ENCODE measurements around the gene TPD52L1.
"Not testable (repeated sequence)": the region's sequence is repeated elsewhere in the genome, so short reads cannot be mapped to it uniquely, and the experiment has no call there.

Gene TPD52L1, protein sequence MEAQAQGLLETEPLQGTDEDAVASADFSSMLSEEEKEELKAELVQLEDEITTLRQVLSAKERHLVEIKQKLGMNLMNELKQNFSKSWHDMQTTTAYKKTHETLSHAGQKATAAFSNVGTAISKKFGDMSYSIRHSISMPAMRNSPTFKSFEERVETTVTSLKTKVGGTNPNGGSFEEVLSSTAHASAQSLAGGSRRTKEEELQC

GRCh38 chr6:125153391-125154117, at the start of gene TPD52L1:
Gene TPD52L1 (plus strand): TSS chr6:125153773. CDS start chr6:125153952, 179 bp downstream.
- peak; percentile 83 for DNase-seq

- DNase-seq = no peak
These were observed 49.1 kb upstream of the TPD52L1 start for GRCh38 chr6:125104425-125104824.

DNA sequence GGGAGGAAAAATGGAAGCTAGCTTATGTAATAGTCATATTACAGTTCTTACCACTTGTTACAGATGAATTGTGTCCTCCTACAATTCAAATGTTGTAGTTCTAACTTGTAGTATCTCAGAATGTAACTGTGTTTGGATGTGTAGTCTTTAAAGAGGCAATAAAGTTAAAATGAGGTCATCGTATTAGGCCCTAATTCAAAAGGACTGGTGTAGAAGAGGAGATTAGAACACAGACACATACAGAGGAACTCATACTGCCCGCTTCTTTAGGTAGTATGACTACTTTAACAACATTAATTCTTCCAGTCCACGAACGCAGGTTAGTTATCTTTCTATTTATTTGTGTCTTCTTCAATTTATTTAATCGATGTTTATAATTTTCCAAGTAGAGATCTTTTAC, 46.5 kb upstream of the TPD52L1 start:
- DNase-seq = no peak

DNA sequence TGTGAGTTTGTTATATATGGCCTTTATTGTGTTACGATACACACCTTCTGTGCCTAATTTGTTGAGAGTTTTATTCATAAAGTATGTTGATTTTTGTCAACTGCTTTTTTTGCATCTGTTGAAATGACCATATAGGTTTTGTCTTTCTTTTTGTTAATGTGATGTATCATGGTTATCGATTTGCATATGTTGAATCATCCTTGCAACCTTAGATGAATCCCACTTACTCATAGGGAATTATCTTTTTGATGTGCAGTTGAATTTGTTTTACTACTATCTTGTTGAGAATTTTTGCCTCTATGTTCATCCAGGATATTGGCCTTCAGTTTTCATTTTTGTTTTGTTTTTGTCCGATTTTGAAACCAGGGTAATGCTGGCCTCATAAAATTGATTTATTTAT, 45.7 kb upstream of the TPD52L1 start:
- no peak for DNase-seq

- no peak for DNase-seq
These were observed 43.5 kb upstream of the TPD52L1 start for GRCh38 chr6:125110056-125110455.

DNA sequence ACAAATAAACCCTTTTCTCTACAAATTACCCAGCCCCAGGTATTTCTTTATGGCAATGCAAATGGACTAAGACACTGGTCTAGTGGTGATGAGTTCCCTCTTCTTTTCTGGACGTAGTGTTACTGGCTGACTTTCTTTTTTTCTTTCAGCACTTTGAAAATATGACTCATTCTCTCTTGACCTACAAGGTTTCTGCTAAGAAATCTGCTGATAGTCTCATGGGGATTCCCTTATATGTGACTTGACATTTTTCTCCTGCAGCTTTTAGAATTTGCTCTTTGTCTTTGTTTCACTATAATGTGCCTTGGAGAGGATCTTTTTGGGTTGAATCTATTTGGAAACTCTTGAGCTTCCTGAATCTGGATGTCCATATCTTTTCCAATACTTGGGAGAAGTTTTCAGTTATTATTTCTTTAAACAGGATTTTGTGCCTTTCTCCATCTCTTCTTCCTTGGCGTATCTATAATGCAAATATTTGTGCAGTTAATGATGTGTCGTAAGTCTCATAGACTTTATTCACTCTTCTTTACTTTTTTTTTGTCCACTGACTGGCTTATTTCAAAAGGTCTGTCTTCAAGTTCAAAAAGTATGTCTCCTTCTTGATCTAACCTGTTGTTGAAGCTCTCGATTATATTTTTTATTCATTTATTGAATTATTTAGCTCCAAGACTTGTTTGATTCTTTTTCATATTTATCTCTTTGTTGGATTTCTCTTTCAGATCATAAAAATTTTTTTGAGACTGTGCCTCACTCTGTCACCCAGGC, 42.2 kb upstream of the TPD52L1 start:
- DNase-seq = no peak

DNA sequence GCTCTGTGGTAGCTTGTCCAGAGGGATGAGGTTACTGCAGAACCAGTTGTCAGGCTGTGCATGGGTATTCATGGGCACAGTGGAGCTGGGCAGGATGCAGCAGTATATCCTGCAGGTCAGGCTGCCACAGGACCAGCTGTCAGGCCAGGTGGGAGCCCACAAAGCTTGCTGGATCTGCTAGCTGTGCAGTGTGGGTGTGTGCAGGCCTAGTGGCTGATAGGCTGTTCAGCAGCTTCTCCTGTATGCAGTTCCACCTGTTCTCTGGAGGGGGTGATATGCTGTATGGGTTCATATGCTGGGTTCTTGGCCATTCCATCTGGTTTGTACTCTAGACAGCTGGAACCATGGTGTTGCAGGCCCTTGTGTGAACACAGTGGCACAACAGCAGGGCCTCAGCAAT, 40.6 kb upstream of the TPD52L1 start:
- DNase-seq = no peak

- DNase-seq = no peak
These were observed 39.2 kb upstream of the TPD52L1 start for GRCh38 chr6:125114248-125114858.

- DNase-seq = no peak
These were observed 37.4 kb upstream of the TPD52L1 start for GRCh38 chr6:125116170-125116569.

DNA sequence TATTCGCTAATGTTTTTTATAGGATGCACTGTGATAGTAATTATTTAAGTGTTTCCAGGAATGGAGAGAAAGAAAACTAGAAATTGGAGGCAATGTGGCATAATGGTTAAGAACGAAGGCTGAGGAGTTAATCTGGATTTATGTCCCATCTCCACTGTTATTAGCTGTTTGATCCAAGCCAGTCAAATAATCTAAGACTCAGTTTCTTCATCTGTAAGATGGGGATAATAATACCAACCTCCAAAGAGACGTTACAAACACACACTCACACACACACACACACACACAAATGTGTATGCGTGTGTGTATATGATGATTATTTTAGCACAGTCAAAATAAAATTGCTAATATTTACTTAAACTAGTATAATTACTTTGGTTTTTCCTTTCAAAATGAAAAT, 36.9 kb upstream of the TPD52L1 start:
- DNase-seq = no peak

DNA sequence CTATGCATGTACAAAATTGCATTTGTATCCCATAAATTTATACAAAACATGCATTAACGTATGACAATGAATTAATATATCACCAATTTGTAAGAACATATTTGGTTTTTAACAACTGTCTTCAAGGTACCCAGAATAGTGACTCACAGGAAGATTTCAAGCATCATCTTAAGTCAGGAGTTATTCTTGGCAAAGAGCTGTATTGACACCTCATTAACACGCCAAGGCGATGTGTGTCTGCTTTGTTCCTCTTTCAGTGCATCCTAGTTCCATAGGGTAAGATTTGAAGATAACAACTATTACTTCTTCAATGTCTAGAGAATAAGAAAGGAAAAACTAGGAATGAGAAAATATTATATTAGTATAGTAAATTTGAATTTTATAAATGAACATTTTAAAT, 35.8 kb upstream of the TPD52L1 start:
- no peak for DNase-seq

- DNase-seq = no peak
These were observed 33.5 kb upstream of the TPD52L1 start for GRCh38 chr6:125120054-125120590.

DNA sequence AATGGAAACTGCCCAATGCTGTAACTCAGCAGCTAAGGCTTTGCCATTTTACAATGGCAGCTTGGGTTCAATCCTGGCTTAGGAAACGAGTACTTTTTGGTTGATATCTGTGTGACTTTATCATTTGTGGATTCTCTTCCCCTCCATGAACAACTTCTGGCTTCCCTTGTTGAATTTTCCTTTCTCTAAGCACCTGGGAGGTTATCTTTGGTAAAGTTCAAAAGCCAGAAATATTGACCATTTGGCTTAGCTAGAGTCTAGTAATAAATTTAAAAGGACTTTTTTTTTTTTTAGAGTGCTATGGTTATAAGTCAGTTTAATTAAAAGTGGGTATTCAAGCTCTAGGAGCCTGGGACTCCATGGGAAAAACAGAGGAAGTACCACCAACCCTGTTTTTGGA, 31.7 kb upstream of the TPD52L1 start:
- DNase-seq = no peak

DNA sequence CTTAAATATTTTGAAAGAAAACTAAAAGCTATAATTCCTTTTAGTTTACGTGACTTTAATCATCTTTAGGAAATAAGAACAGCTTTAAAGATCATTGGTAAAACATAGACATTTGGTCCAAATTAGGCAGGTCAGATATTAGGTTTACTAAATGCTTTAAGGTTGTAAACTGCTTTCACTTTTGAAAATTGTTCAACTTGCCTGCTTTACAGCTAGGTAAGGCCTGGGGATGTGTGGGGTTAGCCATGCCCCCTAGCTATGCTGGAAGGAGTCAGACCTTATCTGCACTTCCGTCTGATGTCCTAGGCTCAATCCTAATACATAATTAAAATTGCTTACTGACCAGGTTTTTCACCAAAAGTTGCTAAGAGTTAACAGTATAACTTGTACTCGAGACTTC, 30.5 kb upstream of the TPD52L1 start:
- DNase-seq = no peak

GRCh38 chr6:125123468-125124048, 30.0 kb upstream of the TPD52L1 start:
- no peak for DNase-seq

DNA sequence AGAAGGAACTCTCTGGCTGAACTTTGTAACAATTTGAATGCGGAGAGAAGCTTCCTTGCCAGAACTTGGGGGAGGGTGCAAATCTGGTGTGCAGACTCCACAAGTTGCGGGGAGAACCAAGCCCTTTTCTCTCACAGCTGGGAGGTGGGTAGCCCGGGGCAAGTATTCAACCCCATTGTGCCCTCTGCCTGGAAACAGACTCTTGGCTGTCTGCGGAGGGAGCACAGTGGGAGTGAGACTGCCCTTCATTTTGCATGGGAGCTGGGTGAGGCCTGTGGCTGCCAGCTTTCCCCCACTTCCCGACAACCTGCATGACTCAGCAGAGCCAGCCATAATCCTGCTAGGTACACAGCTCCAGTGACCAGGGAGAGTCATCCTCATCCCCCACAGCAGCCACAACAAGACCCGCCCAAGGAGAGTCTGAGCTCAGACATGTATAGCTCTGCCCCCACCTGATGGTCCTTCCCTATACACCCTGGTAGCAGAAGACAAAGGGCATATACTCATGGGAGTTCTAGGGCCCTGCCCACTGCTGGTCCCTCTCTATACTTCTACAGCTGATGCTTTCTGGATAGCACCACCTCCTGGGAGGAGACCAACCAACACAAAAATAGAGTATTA, 29.4 kb upstream of the TPD52L1 start:
- DNase-seq = no peak

DNA sequence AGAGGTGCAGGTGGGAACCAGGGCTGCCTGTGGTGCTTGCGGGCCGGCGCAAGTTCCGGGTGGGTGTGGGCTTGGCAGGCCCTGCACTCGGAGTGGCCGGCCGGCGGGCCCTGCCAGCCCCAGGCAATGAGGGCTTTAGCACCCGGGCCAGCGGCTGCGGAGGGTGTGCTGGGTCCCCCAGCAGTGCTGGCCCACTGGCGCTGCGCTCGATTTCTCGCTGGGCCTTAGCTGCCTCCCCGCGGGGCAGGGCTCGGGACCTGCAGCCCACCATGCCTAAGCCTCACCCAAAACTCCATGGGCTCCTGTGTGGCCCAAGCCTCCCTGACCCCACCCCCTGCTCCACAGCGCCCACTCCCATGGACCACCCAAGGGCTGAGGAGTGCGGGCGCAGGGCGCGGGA, 27.7 kb upstream of the TPD52L1 start:
- DNase-seq = not testable (repeated sequence)

DNA sequence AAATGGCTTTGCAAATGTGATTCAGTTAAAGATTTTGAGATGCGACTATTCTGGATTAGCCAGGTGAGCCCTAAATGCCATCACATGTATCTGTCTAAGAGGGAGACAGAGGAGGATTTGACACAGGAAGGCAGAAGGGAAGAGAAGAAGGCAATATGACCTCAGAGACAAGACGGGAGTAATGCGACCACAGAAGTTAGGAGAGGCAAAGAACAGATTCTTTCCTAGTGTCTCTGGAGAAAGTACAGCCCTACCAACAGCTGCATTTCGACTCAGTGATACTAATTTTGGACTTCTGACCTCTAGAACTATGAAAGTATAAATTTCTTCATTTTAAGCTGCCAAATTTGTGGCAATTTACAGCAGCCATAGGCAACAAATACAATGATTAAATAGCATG, 24.2 kb upstream of the TPD52L1 start:
- DNase-seq = no peak

GRCh38 chr6:125132058-125132457, 21.5 kb upstream of the TPD52L1 start:
- DNase-seq = no peak

DNA sequence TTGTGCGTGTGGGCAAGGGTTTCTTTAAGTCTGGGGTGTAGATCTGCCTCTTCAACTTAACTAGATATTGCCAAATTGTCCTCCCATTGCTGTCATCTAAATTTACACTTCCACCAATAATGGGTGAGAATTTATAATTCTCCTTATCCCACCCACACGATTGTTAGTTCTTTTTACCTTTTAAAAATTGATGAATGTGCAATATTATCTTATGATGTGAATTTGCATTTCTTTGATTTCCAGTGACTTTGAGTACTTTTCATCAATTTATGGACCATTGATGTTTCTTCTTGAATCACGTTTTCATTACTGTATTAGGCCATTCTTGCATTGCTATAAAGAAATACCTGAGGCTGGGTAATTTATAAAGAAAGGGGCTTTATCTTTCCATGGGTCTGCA, 17.2 kb upstream of the TPD52L1 start:
- DNase-seq = no peak

DNA sequence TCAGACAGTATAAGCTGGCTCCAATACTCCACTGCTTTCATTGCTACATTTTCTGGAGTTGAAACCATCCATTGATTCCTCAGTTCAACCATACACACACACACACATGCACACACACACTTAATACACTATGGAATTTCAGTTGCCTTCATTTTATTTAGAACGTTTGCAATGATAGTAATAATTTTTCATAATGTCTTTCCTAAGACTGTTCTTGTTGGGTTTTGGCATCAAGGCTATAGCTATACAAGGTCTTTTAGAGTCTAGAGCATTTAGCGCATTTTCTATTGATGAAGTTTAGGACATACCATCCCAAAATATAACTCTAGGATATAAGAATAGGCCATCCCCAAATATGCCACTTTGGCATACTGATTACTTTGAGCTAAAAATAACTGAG, 15.5 kb upstream of the TPD52L1 start:
- no peak for DNase-seq

DNA sequence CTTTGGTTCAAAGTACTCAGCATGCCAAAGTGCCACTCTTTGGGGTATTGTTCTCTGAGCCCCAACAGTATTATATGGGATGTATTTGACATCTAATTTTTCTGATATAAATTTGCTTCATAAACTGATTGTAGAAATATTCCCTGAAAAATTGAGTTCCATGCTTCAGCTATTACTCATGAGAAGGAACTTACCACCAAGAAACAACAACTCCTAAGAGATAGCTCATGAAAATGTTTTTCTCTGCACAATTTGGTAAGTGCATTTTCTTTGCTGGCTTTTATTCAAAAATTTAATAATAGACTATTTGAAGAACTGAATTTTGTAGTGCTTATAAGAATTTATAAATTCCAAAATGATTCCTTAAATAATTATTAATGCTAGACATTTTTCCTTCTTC, 12.8 kb upstream of the TPD52L1 start:
- DNase-seq = no peak

Data from left hindlimb (tissue), 1 donor.